ENCODE measurements around the gene HDAC11. TPM values are rescaled to one million over a fixed set of nuclear protein-coding genes. Genes with fewer than 3 reads are reported as not detected.

The HDAC11 gene
- total and polyA plus RNA-seq, 9 of the 15 experiments (the other 6 are each of a cell fraction or from before 2014, with no cell fraction given), result 0.60 to 6.0 (median 4.5) TPM

DNA sequence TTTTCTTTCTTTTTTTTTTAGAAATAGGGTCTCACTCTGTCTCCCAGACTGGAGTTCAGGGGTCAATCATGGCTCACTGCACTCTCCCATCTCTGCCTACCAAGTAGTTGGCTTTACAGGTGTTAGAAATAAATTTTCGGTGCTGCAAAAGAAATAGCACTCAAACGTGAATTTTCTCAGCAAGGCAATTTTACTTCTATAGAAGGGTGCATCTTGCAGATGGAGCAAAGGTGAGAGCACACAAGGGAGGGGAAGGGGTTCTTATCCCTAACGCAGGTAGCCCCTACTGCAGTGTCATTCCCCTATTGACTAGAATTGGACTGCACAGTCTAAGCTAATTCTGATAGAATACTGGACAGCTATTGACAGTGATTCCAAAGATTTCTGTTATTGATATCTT is 62.0 kb downstream of the HDAC11 start:
- Histone ChIP-seq H3K4me3 (no peak overlapping the region), H3K36me3 (ENCODE audit: control insufficient read depth, insufficient read depth, low read length) (no peaks in the 10 kb centered on the region), H3K4me2 (ENCODE audit: insufficient read depth, low read length) (no peak overlapping the region), H2AFZ (ENCODE audit: low read depth, low read length) (no peak overlapping the region), H3K4me1 (replicated peaks in 1 of 2; ENCODE audit: control insufficient read depth in 2 of 2, insufficient read depth in 2 of 2, low read length in 2 of 2) (peaks cover 12 to 15% of the 10 kb centered on the region in 2 experiments; a peak in 4 of 5 replicates), H3K27me3 (ENCODE audit: control insufficient read depth in 2 of 2, insufficient read depth in 2 of 2, low read length in 2 of 2) (peaks cover 7 to 38% of the 10 kb centered on the region in 2 experiments; a peak in 4 of 5 replicates), H3K9ac (ENCODE audit: insufficient read depth in 1 of 2, low read depth in 2 of 2, low read length in 2 of 2) (no peak overlapping the region), H3K79me2 (ENCODE audit: control insufficient read depth, insufficient read depth, low read length) (no peaks in the 10 kb centered on the region), H3K27ac (ENCODE audit: extremely low read depth, low read depth, low read length) (no peak overlapping the region), H3K9me1 (ENCODE audit: control insufficient read depth, insufficient read depth, low read length) (peaks cover 3% of the 10 kb centered on the region), H3K9me3 (replicated peaks; ENCODE audit: control insufficient read depth, insufficient read depth, low read depth, low read length) (no peaks in the 10 kb centered on the region), H4K20me1 (replicated peaks; ENCODE audit: control insufficient read depth, insufficient read depth, low read length) (peaks cover 9% of the 10 kb centered on the region)
- POLR2A ChIA-PET, result interaction anchor here (0.6 kb wide), 1 partner anchor 65 kb away, joined by 3 read pairs; no protein-coding TSS in a partner anchor
- in situ Hi-C loops (cut with MboI) (no loop called here), intact Hi-C loops (cut with micrococcal nuclease) (no loop called here)
- CTCF ChIA-PET (ENCODE audit: low intra/inter-chr PET ratio), result no interaction called here
- DNase-seq (ENCODE audit: extremely low read depth in 1 of 4, low spot score in 3 of 4), result no peak
- FAIRE-seq, result no peak
- 13% methylated on average over 3 of the region's 3 CpGs for WGBS (ENCODE audit: insufficient coverage, low coverage, missing lambda C conversion rate)
- no peak for ATAC-seq
- BruUV-seq (replicated peaks), result no TSS peak
- 0 out of 2 replicates have a peak, but pooled peaks have one; percentile 39 for TF ChIP-seq ZNF184 (CRISPR knock-in tag; IDR thresholded peaks at IDR 0.05)
- TF ChIP-seq ZNF280A (IDR thresholded peaks at IDR 0.05; ENCODE audit: low read depth, partially characterized antibody), result peak; percentile 63
- TF ChIP-seq POLR2H (tag; IDR thresholded peaks at IDR 0.05; ENCODE audit: low read depth), result no peak
- TF ChIP-seq TRIM28 (IDR thresholded peaks at IDR 0.05), result 0 out of 2 replicates have a peak, but pooled peaks have one; percentile 48
- peak in 1 of 2 experiments; percentile 89; a peak in 1 of 3 replicates for TF ChIP-seq CBX3 (IDR thresholded peaks at IDR 0.05; ENCODE audit: borderline replicate concordance in 1 of 2, low read length in 2 of 2)
- TF ChIP-seq ZNF282 (CRISPR knock-in tag; IDR thresholded peaks at IDR 0.05), result no peak

Data from K562 (cell line).